NCI-H2171 (cell line): ENCODE results near the gene CYTIP.

Source experiments
- DNase-seq: peaks from one replicate; lab custom pipeline; 2025; lab: John Stamatoyannopoulos, UW

Gene CYTIP

DNA sequence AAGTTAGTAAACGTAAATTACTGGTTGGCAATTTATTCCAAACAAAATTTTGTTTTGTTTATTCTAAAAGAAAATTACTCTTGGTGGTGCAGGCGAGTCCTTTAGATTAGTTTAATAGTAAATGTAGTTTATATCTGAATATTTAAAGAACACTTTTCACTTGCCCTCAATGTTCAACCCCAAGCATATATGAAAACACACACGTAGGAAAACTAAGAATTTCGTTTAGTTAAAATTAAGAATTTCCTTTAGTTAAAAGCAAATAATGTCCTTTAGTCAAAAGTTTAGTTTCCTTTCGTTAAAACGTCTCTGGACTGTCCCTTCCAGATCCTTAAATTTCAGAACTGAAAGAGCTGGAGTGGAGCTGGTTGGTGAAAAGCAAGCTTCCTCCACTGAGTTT, 19.1 kb upstream of the CYTIP start:
- no peak for DNase-seq

DNA sequence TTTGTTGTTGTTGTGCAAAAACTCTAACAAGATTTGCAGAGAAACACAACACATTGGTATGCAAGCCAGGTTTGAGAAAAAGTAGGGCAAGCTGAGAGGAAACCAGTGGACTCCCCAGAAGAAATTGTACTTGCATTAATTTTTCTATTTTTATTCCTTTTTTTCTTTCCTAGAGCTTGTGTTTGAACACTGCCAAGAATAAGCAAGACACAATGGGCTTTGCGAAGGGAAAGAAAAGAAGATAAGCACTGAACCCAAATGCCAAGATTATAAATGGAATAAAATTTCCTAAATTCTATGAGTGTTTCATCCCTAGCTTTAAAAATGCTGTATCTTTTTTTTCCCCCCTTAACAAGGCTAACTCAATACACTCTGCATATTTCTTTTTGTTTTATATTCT, 17.0 kb upstream of the CYTIP start:
- no peak for DNase-seq

DNA sequence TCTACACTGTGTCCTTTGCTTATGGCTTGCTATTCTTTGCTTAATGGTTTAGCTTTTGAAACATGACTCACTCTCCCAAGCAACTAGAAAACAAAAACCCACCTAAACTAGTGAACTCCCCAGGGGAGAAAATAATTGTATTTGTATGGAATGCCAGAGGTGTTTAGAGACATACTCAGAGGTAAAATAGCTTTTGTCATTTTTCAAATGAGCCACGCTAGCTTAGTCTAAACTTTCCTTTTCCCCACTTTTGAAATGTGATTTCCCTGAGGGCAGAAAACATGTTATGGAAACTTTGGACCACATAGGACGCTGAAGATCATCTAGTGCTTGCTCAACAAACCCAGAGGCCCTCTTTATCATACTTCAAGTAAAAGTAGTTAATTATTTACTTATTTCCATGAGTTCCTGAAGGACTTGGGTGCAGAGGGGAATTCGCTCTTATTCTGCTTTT, 16.5 kb upstream of the CYTIP start:
- DNase-seq: no peak

DNA sequence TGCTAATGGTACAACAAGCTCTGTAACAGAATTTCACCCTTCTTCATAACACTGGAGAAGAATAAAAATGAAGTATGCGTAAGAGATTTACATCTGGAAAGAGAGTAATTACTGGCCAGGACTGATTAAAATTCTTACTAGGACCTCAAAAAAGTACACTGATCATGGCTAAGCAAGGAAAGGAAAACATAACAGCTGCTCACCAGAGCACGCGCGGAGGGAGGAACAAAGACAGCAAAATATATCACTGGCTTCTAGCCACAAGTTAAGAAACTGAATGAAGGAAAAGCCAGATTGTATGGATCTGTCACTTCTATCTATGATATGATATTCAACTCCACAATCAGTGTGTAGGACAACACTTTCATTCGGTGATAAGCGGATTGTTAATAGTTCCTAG, 15.6 kb upstream of the CYTIP start:
- DNase-seq: no peak

DNA sequence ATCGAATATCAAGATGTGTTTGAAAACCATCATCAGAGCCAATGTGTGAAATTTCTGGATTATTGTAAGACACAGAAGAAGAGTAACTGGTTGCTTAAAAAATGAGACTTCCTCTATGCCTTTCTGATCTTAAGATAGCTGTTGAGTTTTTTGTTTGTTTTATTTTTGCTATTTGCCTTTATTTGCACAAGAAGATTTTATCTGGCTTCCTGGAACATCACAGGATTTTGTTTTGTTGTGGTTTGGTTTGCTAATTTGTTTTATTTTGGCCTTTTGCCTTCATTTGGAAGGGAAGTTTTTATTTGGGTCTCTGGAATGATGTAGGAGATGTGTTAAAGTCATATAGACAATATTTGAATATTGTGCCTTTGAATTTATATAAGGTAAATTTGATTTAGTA, 3.9 kb upstream of the CYTIP start:
- no peak for DNase-seq

DNA sequence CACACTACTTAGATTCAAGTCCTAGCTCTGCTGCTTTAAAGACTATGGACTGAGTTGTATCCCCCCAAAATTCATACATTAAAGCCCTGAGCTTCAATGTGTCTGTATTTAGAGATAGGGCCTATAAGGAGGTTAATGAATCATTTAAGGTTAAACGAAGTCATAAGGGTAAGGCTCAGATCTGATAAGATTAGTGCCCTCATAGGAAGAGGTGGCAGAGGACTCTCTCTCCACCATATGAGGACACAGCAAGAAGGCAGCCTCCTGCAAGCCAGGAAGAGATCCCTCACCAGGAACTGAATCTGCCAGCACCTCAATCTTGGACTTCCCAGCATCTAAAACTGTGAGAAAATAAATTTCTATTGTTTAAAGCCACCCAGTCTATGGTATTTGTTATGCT, 3.1 kb upstream of the CYTIP start:
- DNase-seq: no peak

DNA sequence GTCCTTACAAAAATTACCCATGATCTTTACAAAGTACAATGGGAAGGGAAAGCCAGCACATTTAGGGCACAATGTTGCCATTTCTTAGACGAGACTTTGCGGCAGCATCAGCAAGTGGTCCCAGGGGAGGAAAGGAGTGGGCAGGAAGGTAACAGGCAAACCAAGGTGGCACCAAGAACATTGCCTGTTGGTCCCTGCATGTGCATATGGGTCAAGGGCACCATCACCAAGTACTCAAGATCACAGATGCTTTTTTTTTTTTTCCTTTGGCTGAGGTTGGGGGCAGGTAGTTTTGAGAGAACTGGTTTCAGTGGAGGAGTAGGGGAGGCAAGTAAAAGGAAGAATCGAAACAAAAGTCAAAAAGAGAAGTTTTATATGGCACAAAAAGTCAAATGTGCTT, 752 bp upstream of the CYTIP start:
- DNase-seq: no peak

DNA sequence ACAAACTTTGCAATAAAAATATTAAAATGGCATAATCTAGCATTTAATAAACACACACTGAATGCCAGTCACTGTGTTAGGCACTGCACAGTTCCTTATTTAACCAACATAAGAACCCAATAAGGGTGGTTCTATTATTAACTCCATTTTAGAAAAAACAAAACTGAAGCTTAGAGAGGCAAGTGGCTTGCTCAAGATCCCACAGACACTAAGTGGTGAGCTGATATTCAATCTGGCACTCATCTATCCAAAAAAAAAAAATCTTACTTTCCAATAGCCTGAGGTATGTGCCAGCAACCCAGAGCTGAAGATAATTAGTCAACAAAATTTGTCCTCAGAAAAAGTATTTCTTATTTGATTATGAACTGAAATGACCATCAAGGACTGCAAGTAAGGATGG, 799 bp downstream of the CYTIP start:
- peak; percentile 13 for DNase-seq

DNA sequence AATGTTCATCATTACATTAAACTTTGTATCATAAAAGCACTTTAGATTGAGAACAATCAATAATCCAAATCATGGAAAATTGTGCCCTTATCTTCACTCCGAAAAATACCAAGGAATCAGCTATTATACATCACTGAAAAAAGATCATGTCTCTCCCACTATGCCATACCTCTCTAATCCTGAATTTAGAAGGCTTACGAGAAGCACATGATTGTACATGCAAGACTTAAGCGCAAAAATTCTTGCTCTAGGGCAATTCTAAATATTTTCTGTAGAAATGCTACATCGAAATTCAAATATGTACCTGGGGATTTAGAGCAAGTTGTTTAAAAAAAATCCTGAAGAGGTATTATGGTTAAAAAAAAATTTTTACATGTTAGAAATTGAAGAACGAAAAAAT, 1.3 kb downstream of the CYTIP start:
- no peak for DNase-seq

DNA sequence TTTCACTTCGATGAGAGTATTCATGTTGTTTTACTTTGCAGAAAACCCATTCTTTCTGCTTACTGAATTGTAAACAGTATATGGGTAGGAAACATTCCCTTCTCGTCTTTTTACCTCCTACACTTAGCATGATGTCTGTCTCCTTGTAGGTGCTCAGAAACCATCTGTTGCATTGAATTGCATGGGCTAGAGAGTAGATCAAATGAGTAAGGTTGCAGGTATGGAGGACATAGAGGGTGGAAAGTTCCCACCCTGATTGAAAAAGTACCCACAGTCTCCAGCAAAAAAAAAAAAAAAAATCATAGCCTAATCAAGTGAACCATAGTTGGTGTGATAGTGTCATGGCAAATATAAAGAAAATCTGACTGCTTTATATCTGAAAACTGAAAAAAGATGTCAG, 1.7 kb downstream of the CYTIP start:
- DNase-seq: no peak

DNA sequence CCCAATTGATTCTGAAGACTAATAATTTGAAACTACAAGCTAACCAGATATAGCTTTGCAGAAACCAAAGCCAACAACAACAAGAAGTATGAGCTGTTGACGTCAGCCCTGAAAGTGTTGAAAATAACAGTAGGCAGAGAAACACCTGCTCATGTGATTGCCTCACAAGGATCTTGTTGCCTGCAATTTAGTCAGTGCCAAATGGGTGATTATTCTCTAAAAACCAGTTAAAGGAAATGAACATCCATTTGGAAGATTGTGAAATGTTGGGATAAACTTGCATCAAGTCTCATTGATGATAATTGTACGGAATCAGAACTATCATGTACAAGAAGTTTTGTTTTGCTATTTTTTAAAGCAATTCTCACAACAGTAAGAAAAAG, 2.8 kb downstream of the CYTIP start:
- DNase-seq: peak; percentile 12

DNA sequence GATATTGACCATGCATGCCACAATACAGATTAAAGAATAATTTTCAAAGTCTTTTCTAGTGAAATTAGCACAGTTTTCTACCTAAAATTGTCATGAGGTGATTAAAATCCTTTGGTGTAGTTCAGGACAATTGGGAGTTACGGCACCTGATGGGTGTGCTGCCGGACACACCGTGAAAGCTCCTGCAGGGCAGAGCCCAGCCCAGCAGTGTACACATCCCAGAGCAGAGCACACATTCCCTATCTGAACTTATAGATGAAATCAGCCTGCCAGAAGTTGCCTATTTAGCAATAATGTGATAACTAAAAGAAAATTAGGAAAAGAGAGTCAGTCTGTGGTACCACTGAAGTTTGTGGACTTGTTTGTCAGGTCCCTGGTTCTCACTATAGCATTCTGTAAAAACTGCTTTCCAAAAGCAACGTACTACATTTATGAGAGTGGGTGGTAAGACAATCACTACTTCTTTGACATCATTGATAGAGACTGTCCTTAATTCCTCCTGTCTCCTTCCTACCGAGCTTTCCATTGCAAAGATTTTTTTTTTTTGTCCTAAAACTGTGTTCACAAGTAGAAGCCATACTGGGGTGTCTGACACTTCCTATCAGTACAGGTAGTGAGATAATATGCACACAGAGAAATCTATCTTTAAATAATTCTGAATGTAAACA, 3.4 kb downstream of the CYTIP start:
- no peak for DNase-seq

DNA sequence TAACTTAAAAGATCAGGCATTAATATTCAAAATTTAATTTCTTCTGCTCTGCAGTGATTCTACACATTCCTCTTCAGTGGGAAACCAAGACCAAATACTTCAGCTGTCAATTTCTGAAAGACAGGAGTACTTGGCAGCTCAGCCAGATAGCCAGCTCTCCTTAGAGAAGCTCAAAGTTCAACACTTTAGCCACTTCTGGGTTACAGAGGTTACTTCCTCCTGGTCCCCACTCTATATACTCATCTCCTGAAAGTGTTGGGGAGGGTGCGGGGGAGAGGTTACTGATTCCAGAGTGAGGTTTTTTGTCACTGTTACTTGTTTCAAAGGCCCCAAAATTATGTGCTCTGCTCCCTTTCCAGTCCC, 4.1 kb downstream of the CYTIP start:
- no peak for DNase-seq

DNA sequence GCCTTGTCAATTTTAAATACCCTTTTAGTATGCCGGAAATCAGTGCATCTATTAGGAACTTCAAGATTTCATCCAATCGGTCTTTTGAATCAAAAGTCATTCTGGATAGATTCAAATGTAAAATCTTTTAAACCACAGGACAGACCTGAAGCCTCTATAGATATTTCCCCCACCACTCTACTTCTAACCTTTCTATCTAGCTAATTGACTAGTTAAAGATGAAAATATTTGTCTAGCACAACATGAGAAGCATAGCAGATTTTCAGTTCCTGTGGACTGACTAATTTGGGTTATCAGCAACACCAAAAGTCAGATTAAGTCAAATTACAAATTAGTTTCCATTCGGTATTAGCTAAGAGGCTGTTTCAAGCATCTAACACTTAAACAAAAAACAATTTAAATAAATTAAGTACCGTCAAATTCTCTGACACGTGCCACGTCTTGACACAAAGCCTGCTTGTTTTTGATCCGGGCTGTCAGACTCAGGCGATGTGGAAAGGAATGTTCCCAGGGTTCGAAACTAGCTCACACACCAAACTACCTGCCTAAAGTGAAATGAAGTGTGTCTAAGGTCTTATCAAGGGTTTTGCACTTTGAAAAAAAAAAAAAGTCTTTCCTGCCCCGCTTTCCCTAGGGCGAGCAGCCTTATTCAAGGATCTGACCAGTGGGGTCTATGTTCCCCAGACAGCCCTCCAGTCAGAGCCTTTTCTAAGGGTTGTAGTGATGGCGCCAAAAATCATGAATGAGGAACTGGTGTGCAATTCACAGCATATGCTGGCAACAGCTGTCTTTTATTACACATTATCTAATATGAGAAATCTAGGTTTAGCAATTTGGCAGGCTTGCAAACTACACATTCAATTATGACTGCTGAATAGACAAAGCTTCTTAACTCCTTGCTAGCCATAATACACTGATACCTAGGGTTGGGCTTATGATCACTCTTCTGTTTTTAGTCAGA, 4.7 kb downstream of the CYTIP start:
- peak; percentile 71 for DNase-seq

DNA sequence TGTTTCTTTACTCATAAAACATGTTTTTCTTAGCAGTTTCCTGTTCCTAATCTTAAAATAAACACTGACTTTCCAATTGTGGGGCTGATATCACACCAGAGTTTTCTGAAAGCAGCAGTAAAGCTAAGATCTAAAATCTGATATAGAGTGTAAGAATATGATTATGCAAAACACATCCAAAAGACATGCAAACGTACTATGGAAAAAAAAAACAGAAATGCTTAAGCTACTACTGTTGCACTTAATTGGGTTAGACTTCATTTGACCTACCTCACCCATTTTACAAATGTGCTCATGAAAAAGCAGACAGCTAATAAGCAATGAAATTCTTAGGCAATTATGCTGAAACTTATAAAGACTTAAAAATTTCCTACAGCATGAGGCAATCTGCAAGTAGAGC, 10.5 kb downstream of the CYTIP start:
- no peak for DNase-seq

DNA sequence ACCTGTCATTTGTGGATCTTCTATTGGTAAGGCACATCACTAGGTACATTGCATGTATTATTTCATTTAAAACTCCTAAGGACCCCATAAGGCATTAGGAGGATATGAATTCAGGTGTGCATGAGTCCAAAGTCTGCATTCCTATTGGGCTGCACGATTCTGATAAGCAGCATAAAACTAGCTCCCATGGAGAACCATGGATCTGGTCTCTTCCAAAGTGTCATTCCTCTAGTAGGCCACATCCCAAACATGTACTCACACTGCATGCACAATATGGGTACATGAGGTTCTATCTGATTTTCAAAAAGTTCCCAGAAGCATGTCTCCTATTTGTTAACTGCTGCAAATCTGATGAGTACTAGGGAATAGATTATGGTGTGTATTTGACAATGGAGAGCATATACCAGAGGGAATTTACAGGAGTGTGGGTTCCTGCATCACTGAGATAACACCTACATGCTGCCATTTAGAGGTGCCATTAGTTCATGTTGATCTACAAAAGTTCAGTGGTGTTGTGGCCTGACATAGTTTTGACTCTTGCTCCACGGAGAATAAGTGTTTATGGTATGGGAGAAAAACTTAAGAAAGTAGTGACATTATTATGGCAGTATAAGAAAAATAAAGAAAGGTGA, 11.3 kb downstream of the CYTIP start:
- DNase-seq: no peak

DNA sequence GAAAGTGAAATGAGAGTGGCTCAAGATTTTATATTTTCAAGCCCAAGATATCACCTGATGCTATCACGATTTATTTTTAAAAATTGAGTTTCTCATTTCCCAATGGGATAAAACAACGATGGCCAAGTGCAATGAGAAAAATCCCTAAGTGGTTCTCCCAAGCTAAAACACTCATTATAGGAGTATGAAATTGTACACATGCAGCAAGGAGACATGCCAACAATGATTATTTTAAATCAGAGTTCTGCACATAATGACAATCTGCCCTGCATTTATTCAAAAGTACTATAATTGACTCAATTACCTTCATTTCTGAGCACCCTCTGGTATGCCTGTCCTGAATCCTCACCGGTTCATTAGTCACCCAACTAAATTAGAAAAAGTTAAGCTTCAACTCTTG, 12.7 kb downstream of the CYTIP start:
- no peak for DNase-seq

DNA sequence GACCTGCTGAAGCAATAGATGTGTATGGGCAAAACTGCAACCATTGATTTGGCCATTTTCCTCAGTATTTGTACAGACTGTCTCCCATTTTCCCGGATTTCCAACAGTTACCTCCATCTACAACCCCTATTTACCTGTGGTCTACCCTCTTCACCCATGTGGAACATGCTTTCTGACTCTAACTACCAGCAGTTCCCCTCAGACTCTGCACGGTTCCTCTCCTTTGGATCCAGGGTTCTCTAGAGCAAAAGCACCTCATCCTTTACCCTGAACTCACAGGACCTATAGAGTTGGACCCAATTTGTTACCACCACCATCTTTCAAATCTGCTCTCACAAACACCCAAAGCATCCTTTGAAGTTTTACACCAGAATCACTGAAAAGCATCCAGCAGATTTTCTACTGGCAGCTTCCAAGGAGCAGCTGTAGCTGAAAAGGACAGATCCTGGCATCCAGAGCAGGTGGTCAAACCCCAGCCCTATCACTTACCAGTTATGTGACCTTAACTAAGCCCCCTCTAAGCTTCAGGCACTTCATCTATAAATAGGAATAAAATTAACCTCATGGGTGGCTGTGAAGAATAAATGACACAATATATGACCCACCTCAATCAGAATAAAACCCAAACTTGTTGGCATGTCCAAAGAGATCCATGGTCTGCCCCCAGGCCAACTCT, 15.3 kb downstream of the CYTIP start:
- no peak for DNase-seq

DNA sequence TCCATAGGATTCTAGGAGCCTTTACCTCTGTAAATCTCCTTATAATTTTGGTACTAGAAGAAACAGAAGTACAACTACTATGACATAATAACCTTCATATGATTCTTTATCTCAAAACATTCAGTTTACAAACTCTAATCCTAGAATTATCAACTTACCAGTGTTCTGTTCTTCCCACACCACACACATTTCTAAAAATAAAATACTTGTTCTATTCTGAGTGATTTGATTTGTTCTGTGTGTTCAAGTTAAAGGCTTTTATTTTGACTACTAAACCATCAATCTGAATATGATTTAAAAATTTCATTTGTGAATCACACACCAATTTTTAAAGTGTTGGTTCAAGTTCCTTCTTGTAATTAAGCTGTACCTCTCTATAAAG, 16.0 kb downstream of the CYTIP start:
- no peak for DNase-seq

DNA sequence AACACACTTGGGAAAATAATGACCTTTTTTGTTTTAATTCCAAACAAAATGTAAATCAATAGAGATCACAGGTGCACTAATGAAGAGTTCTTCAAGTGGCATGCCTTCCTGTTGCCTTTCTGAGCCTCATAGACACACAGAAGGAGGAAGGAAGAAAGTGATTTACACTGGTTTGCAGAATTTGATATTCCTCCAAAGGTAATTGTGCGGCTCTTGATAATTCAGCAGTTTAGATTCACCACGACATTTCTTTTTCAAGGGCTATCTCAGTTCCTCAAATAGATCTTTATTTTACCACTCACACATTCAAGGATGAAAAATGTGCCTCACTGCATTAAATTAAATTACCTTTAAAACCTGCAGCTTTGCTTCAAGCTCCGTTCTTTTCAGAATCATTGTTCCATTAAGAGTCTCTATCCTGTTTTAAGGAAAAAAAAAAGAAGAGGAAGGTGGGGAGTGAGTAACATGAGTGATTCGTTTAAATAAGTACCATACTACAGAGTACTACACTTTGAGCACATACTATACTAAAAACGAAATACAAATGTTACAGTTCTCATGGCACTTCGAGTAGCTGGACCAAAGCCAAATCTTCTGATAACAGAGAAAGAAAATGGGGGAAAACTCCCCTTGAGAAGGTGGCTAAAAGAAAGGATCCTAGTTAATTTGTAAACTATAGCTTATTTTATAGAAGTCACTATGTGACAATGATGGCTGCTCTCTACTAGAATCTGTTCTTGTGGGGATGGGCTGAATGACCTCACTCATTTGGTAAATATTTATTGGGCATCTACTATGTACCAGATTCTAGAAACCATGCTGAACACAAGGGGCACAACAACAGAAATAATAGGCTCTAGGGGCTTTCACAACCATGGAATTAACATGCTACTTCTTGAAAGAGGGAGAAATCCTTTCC, 16.6 kb downstream of the CYTIP start:
- DNase-seq: no peak

DNA sequence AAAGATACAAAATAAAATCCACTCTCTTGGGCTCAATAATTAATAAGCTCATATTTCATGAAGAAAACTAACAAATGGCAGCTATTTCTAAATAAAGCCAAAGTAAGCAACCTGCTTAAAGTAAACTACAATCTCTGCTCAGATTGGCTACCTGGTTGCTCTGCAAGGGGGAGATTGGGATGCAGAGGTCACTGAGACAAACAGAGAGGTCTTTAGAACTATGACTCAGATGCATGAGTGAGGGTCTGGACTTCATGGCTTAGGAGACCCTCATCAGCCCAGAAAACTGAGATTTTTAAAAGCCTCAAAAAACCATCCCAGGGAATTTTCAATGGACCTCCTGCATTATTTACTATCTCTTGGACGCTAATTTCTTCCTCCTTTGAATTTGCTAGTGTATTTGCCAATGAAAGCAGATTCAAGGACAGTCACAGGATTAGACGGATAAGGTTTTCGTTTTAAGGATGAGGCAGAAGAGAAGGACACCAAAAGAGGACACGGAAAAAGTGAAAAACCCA, 17.4 kb downstream of the CYTIP start:
- DNase-seq: no peak
